GM12878 (cell line): ENCODE measurements around the gene SPATA9. TPM values are rescaled to one million over a fixed set of nuclear protein-coding genes. Genes with fewer than 3 reads are reported as not detected.

Experiments
- ATAC-seq: fragments of 200-7000 bp; cut with Tn5 transposase; 3 replicates; pipeline ENCODE4 v1.9.1; 2020; ENCODE audit warnings: mild to moderate bottlenecking, moderate library complexity
- BruUV-seq: library from RNA; stranded (reverse); fragments of 400-500 nt; replicated peaks from 2 replicates; lab custom pipeline; 2021; lab: Mats Ljungman, UMichigan
- CTCF ChIA-PET: fragments of 300-600 bp; sonication (Branson Sonifier 250); formaldehyde crosslinking; extraction: SDS; loops from one replicate; lab custom pipeline; 2021; ENCODE audit warnings: inconsistent platforms; lab: Yijun Ruan, JAX
- POLR2A ChIA-PET: fragments of 350-600 bp; formaldehyde crosslinking; extraction: SDS; loops from one replicate; lab custom pipeline; 2021; ENCODE audit warnings: inconsistent platforms; lab: Charles Lee
- RAD21 ChIA-PET: fragments of 300-600 bp; sonication (Branson Sonifier 250); formaldehyde crosslinking; loops from one replicate; lab custom pipeline; 2023; ENCODE audit warnings: antibody characterized with exemption; ENCODE audit not compliant: unreplicated experiment; lab: Charles Lee
- SMC1A ChIA-PET: fragments of 300-600 bp; sonication (Branson Sonifier 250); formaldehyde crosslinking; loops from one replicate; lab custom pipeline; 2023; ENCODE audit not compliant: unreplicated experiment, uncharacterized antibody; lab: Charles Lee
- DNase-seq: peaks from one replicate; pipeline ENCODE4 v3.0.0-alpha.2; 2011; ENCODE audit warnings: low read depth, low spot score
- FAIRE-seq: peaks from 3 replicates; lab custom pipeline; 2011; peaks lifted over from hg19 to GRCh38; lab: Jason Lieb, UNC
- H2AFZ ChIP-seq: 2 replicates; pipeline ENCODE4 v1.6.0; 2011; ENCODE audit warnings: low read depth, low read length, control low read depth; ENCODE audit not compliant: control insufficient read depth
- H3K27ac ChIP-seq: 2 replicates; pipeline ENCODE4 v1.5.1; 2011; ENCODE audit warnings: control low read depth; ENCODE audit not compliant: control insufficient read depth, insufficient read depth
- H3K27me3 ChIP-seq, 2 experiments: replicated peaks in 1 of 2; 2 replicates each; pipeline versions ENCODE4 v1.6.0 to v1.6.1; 2011; ENCODE audit warnings: low read length in 1 of 2; ENCODE audit not compliant: control insufficient read depth in 2 of 2, insufficient read depth in 2 of 2
- H3K36me3 ChIP-seq, 2 experiments: 2 replicates each; pipeline ENCODE4 v1.5.1; 2011; ENCODE audit warnings: low read length in 1 of 2; ENCODE audit not compliant: control insufficient read depth in 2 of 2, insufficient read depth in 2 of 2
- H3K4me1 ChIP-seq: 2 replicates; pipeline ENCODE4 v1.6.1; 2011; ENCODE audit warnings: mild to moderate bottlenecking, low read length, moderate library complexity, mixed read lengths; ENCODE audit not compliant: control insufficient read depth, insufficient read depth
- H3K4me2 ChIP-seq: 2 replicates; pipeline ENCODE4 v1.6.0; 2011; ENCODE audit warnings: control low read depth; ENCODE audit not compliant: control insufficient read depth, insufficient read depth
- H3K4me3 ChIP-seq: fragments of 200-600 bp; sonication (generic); 2 replicates; pipeline ENCODE4 v1.5.1; 2016
- H3K79me2 ChIP-seq: 2 replicates; pipeline ENCODE4 v1.6.0; 2011; ENCODE audit warnings: low read length; ENCODE audit not compliant: control insufficient read depth, insufficient read depth
- H3K9ac ChIP-seq: 2 replicates; pipeline ENCODE4 v1.8.0; 2011; ENCODE audit warnings: low read length, control low read depth, mixed read lengths; ENCODE audit not compliant: control insufficient read depth, insufficient read depth
- H3K9me3 ChIP-seq: replicated peaks from 3 replicates; pipeline ENCODE4 v1.5.1; 2011; ENCODE audit warnings: mild to moderate bottlenecking, low read length; ENCODE audit not compliant: control insufficient read depth, insufficient read depth
- H4K20me1 ChIP-seq: 2 replicates; pipeline ENCODE4 v1.6.0; 2011; ENCODE audit not compliant: control insufficient read depth, insufficient read depth
- CUX1 ChIP-seq: IDR thresholded peaks from 2 replicates; pipeline ENCODE4 v1.6.1; 2012; ENCODE audit warnings: improper control_type of control experiment, low read depth, low read length; ENCODE audit not compliant: insufficient replicate concordance
- EP300 ChIP-seq, 2 experiments: fragments of 150-350 bp in 1 of 2; IDR thresholded peaks; 2 replicates each; pipeline ENCODE4 v1.6.1; 2011 to 2012; ENCODE audit warnings: low read depth in 2 of 2, low read length in 2 of 2, borderline replicate concordance in 1 of 2, improper control_type of control experiment in 1 of 2, inconsistent platforms in 1 of 2; ENCODE audit not compliant: control insufficient read depth in 1 of 2
- IKZF1 ChIP-seq: fragments of 450-650 bp; conservative IDR thresholded peaks from 2 replicates; pipeline ENCODE4 v1.6.1; 2017; ENCODE audit warnings: antibody characterized with exemption, mild to moderate bottlenecking
- IKZF2 ChIP-seq, 2 experiments: fragments of 450-650 bp; IDR thresholded peaks; 2 replicates each; pipeline ENCODE4 v1.6.1; 2017; ENCODE audit warnings: mild to moderate bottlenecking in 2 of 2, moderate library complexity in 2 of 2
- MEF2B ChIP-seq: fragments of 450-650 bp; IDR thresholded peaks from 2 replicates; pipeline ENCODE4 v1.6.1; 2018; ENCODE audit warnings: mild to moderate bottlenecking, moderate library complexity; ENCODE audit not compliant: partially characterized antibody, poor library complexity, severe bottlenecking
- MXI1 ChIP-seq: fragments of 150-350 bp; IDR thresholded peaks from 2 replicates; pipeline ENCODE4 v1.6.1; 2011; ENCODE audit warnings: low read depth, mild to moderate bottlenecking, inconsistent platforms, low read length, improper control_type of control experiment
- RCOR1 ChIP-seq: conservative IDR thresholded peaks from 2 replicates; pipeline ENCODE4 v1.6.1; 2012; ENCODE audit warnings: low read depth, low read length, improper control_type of control experiment
- RELB ChIP-seq: fragments of 450-650 bp; IDR thresholded peaks from 2 replicates; pipeline ENCODE4 v1.6.1; 2017; ENCODE audit warnings: low read depth, mild to moderate bottlenecking, moderate library complexity
- SMARCA5 ChIP-seq: fragments of 450-650 bp; IDR thresholded peaks from 2 replicates; pipeline ENCODE4 v1.6.1; 2017; ENCODE audit warnings: mild to moderate bottlenecking
- WGBS: methylation state at CpG from one replicate; pipeline ENCODE4 v1.1.6; 2016; ENCODE audit warnings: low lambda C conversion rate; ENCODE audit not compliant: insufficient replicate concordance, insufficient coverage; ENCODE audit errors: missing lambda C conversion rate; 5-methylcytosine and 5-hydroxymethylcytosine counted together
- in situ Hi-C: fragments of 300-500 bp; cut with MboI; formaldehyde crosslinking; loops from 9 replicates; pipeline ENCODE4 v1.14.3; 2018; ENCODE audit warnings: mixed read lengths
- intact Hi-C: fragments of 100-400 bp; cut with micrococcal nuclease; formaldehyde crosslinking; loops from one replicate; pipeline ENCODE4 v1.14.2; 2022; ENCODE audit not compliant: unreplicated experiment
- polyA plus RNA-seq, 11 experiments: library from polyadenylated mRNA; depleted of rRNA in 4 of 11; unstranded in 6 of 11; stranded (reverse) in 5 of 11; fragments of >200 nt; fragmentation: Nextera tagmentation in 4 of 11; fragmentation: Illumina TruSeq in 1 of 11; extraction: Ambion mirVana in 4 of 11; extraction: Trizol in 1 of 11; gene quantifications; 1 replicate in 1 of 11; 2 replicates in 10 of 11; pipeline versions ENCODE4 v1.2.1 to v1.2.3, GENCODE V29; 2011 to 2016; ENCODE audit warnings: inconsistent platforms in 2 of 11, missing spikeins in 2 of 11, low read depth in 1 of 11
- total RNA-seq, 4 experiments: library from RNA; depleted of rRNA in 3 of 4; stranded (reverse); fragments of >200 nt in 3 of 4; fragmentation: Illumina TruSeq in 1 of 4; extraction: Trizol in 1 of 4; gene quantifications; 2 replicates each; pipeline versions ENCODE4 v1.2.1 to v1.2.3, GENCODE V29; 2013 to 2021
- TF ChIP-seq, protein P1 (sequence below): fragments of 450-650 bp; IDR thresholded peaks from 2 replicates; pipeline ENCODE4 v1.6.1; 2017; ENCODE audit warnings: mild to moderate bottlenecking

SPATA9 gene
- total and polyA plus RNA-seq, 10 of the 15 experiments (the other 5 are each of a cell fraction or from before 2014, with no cell fraction given), result 0.11 to 0.49 (median 0.16) TPM; not detected in 1

GRCh38 chr5:95725937-95726810 lies 43.4 kb upstream of the SPATA9 start:
- DNase-seq, result no peak
- H2AFZ ChIP-seq, result peak overlapping the region; percentile 67
- intact Hi-C loops (loop anchor here (1.0 to 10.0 kb wide), 3 partner anchors 8 to 641 kb away; no protein-coding TSS in a partner anchor), in situ Hi-C loops (no loop called here)
- CTCF ChIA-PET, result interaction anchor here (0.7 to 4.3 kb wide), 12 partner anchors 9 to 122 kb away, joined by 3 to 23 read pairs (median 6); no protein-coding TSS in a partner anchor
- SMC1A ChIA-PET, result interaction anchor here (0.6 to 4.9 kb wide), 22 partner anchors 9 to 1425 kb away, joined by 3 to 58 read pairs (median 5); partner anchors contain the start of genes GLRX and RFESD
- H3K27ac ChIP-seq, result peak overlapping the region; percentile 70
- H3K79me2 ChIP-seq, result peaks cover 6% of the 10 kb centered on the region
- peak overlapping the region; percentile 35; the same call in 1 of the 2 replicates for H3K4me3 ChIP-seq
- H3K9me3 ChIP-seq, result no peaks in the 10 kb centered on the region
- POLR2A ChIA-PET, result interaction anchor here (0.9 to 4.6 kb wide), 5 partner anchors 8 to 92 kb away, joined by 3 to 28 read pairs (median 4); partner anchors contain the start of gene RFESD
- H3K9ac ChIP-seq, result peak overlapping the region; percentile 39
- RAD21 ChIA-PET, result interaction anchor here (0.7 to 5.1 kb wide), 18 partner anchors 8 to 1024 kb away, joined by 3 to 32 read pairs (median 5); partner anchors contain the start of genes ARSK, GLRX and RFESD
- H3K4me1 ChIP-seq, result peaks cover 21% of the 10 kb centered on the region
- 39% methylated on average over 4 of the region's 4 CpGs for WGBS
- no TSS peak for BruUV-seq
- no peak for FAIRE-seq
- no peaks in the 10 kb centered on the region for H3K27me3 ChIP-seq
- no peaks in the 10 kb centered on the region for H4K20me1 ChIP-seq
- peak; percentile 49 for ATAC-seq
- H3K4me2 ChIP-seq, result peak overlapping the region; percentile 43
- H3K36me3 ChIP-seq, result no peaks in the 10 kb centered on the region
- TF ChIP-seq RELB (peak; percentile 36; the same call in 1 of the 2 replicates), MEF2B (no peak), RCOR1 (0 out of 2 replicates have a peak, but pooled peaks have one; percentile 50), IKZF1 (peak; percentile 36; the same call in 1 of the 2 replicates), MXI1 (0 out of 2 replicates have a peak, but pooled peaks have one; percentile 59), CUX1 (peak; percentile 64), IKZF2 (IDR thresholded peaks at IDR 0.05) (peak in 1 of 2 experiments; percentile 11; a peak in 1 of 4 replicates), SMARCA5 (0 out of 2 replicates have a peak, but pooled peaks have one; percentile 29), EP300 (IDR thresholded peaks at IDR 0.05; ENCODE audit: borderline replicate concordance in 1 of 2, control insufficient read depth in 1 of 2, low read depth in 2 of 2, low read length in 2 of 2) (peak in 1 of 2 experiments; percentile 39; a peak in 1 of 4 replicates)
- TF ChIP-seq, protein P1, sequence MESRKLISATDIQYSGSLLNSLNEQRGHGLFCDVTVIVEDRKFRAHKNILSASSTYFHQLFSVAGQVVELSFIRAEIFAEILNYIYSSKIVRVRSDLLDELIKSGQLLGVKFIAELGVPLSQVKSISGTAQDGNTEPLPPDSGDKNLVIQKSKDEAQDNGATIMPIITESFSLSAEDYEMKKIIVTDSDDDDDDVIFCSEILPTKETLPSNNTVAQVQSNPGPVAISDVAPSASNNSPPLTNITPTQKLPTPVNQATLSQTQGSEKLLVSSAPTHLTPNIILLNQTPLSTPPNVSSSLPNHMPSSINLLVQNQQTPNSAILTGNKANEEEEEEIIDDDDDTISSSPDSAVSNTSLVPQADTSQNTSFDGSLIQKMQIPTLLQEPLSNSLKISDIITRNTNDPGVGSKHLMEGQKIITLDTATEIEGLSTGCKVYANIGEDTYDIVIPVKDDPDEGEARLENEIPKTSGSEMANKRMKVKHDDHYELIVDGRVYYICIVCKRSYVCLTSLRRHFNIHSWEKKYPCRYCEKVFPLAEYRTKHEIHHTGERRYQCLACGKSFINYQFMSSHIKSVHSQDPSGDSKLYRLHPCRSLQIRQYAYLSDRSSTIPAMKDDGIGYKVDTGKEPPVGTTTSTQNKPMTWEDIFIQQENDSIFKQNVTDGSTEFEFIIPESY, result no peak
